ENCODE results near the gene UBE2E1.

The UBE2E1 gene

DNA sequence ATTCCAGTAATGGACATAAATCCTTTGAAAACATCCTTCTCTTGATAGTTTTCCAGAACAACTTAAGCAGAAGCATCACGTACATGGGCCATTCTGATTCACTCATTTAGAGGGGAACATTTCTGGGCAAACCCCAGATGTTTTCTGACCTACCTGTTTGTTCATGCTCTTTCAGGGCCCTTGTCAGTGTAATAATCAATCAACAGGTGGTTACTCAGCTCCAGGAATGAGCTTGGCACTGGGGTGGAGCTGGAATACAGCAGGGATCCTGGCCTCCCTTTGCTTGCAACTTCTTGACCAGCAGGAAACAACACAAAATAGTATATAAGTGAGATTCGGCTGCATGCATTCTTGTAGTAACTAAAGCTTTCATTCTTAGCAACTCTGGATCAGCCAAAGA, 9.2 kb upstream of the UBE2E1 start:
- no peak for DNase-seq (ENCODE audit: low spot score)

GRCh38 chr3:23797491-23797890, 8.3 kb upstream of the UBE2E1 start:
- no peak for DNase-seq (ENCODE audit: low spot score)

DNA sequence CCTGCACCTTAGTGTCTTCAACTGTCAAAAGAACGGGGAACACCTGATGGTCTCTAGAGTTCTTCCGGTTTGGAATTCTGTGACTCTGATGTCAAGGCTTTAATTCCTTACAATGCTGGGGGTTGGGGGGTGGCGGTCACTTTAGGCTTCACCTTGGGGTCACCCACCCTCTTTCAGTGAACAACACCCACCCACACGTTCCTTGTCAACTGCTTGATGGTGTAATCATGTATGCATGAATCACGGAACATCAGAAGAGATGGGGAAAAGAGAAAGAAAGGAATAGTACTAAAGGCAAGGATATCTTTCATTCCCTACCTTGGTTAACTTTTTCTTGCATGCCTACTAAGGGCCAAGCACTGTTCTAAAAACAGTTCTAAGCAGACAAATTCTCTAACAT, 7.3 kb upstream of the UBE2E1 start:
- no peak for DNase-seq (ENCODE audit: low spot score)

- DNase-seq (ENCODE audit: low spot score), result no peak
Measured at GRCh38 chr3:23798876-23799275, 6.9 kb upstream of the UBE2E1 start.

- DNase-seq (ENCODE audit: low spot score), result no peak
Measured at GRCh38 chr3:23800731-23801130, 5.0 kb upstream of the UBE2E1 start.

DNA sequence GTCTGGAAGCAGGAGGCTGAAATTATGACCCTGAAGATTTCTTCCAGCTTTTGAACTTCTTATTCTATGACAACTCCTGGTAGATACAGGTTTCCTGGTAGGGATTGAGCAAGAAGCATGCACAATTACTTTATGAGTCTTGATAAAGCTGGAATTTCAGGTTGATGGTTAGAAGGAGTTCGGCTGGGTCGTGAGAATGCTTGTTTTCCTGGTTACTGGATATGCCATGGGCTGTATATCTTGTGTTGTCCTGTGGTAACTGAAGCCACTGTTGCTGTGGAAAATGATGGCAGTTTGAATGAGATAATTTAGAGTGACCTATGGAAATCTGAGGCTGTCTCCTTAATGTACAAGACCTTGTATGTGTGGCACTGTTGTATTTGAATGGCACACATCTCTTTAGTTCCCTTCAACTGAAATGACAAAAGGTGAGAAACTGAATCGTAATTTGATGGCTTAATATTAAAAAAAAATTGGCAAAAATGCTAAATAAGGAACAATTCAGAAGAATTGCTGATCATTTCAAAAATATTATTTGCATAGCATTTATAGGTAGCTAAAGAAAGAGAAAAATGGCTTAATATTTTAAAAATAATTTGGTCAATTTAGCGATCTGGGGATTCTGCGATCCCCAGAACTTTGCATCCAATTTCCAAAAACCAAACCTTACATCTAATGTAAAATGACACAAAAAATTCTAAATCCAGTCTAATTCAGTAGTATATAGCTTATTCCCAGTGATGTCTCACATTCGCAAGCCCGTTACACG, 1.1 kb upstream of the UBE2E1 start:
- DNase-seq (ENCODE audit: low spot score), result no peak

GRCh38 chr3:23805210-23805632, 534 bp upstream of the UBE2E1 start:
- DNase-seq (ENCODE audit: low spot score), result no peak

DNA sequence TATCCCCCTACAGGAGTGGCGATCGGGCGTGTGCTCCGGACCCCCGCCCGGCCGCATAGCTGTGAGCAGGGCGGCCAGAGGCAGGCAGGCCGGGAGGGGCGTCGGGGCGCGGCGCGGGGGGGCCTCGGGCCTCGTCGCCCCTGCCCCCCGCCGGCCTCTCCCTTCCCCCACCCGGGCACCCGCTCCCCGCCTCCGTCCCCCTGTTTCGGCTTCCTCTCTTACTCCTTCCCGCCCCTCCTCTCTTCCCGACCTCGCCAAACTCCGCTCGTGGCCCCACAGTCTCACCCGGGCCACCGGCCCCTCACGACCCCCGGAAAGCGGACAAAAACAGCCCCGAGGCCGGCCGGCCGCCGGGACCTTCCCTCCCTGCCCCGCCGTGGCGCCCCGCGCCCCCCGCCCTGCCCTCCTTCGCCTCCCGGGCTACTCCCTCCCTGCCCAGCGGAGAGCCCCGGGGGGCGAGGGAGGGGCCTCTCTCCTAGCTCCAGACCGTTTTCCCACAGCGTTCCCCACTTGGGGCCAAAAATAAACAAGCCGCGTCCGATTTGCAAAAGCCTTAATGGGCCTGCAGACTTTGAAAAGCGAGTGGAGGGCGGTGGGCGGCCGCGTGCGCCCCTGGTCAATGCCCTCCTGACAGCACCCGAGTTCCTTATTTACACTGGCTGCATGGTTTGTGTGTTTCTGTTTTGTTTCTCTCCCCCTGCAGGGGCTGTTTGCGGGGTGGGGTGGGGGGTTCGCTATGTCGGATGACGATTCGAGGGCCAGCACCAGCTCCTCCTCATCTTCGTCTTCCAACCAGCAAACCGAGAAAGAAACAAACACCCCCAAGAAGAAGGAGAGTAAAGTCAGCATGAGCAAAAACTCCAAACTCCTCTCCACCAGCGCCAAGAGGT, 1.0 kb downstream of the UBE2E1 start:
- DNase-seq (ENCODE audit: low spot score), result peak; percentile 52

DNA sequence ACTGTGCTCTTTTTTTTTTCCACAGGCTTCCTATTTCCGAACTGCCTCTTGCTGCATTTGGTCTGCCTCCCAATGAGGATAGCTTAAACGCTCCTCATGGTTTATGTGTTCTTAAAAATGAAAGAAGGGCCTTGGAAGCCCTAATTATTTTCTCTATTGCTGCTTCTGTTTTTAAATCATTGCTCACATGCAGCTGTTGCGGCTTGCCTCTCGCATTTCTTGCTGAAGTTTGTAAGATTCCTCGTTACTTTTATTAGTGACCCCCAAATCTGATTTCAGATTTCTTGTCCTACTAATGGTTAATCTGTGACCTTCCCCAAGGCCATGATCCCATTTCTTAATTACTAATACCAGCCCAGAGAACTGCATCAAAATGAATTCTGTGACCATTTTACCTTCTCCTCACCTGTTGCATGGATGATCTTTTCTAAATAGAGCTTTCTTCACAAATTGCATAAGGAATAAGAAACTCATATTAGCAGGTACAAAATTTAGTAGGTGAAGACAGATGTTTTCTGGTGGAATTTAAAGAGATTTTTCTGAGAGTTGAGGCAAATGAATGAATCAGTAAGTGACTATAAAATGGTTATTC, 1.8 kb downstream of the UBE2E1 start:
- no peak for DNase-seq (ENCODE audit: low spot score)

GRCh38 chr3:23808525-23808924, 2.8 kb downstream of the UBE2E1 start:
- no peak for DNase-seq (ENCODE audit: low spot score)

GRCh38 chr3:23809294-23809693, 3.5 kb downstream of the UBE2E1 start:
- DNase-seq (ENCODE audit: low spot score), result peak; percentile 12

DNA sequence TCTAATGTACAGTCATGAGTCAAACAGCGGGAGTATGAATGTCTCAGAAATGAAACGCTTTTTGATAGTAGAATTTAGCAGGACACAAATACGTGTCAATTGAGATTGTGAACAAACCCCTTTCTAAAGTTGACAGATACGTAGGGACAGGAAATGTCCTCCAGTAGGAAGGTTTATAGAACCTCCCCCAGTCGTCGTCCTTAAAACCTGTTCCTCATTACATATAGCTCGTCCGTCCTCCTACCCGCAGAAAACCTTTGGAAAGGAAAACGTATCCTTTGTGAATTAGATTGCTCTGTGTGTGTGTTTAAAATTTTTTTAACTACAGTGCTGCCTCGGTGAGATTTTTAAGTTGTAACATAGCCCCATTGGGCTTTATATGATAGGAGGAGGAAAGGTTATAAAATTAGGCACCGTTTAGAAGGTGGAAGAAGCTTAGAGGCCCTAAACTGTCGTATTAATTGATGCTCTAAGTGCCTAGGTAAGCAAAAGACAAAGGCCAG, 4.1 kb downstream of the UBE2E1 start:
- DNase-seq (ENCODE audit: low spot score), result no peak

DNA sequence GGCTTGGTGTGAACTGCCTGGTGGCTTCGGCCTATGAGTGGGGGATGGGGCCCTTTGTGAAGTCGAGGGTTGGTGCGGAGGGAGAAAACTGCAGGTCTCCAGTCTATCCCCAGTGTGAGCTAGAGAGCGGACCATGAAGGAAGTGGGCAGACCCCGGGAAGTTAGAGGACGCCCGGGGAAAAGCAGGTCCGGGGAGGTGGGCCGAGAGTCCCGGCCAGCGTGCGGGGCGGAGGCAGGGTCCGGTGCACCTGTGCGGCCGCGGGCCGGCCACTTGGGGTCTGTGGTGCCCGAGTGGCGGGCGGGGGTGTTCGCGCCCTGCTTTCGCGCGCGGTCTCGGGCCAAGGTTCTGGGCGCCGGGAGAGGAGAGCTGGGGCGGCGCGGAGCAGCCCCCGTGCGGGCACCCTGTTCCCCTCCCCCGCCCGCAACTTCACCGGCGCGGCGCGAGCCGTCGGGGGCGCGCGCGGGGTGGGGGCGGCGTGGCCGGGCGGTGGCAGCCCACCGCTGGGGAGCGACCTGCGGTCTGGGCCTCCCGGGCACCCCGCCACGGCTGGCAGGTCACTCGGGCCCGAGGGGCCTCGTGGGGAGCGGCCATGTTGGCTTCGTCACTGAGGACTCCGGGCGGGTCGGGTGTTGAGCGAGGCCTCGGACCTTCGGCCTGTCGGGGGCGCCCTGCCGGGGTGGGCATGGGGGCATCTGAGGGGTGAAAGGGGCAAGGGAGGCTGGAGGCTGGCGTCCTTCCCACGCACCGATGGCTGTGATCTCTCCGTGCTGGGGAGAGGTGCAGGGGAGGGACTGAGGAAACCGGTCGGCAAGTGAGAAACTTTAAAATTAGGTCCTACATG, 4.8 kb downstream of the UBE2E1 start:
- peak; percentile 54 for DNase-seq (ENCODE audit: low spot score)

DNA sequence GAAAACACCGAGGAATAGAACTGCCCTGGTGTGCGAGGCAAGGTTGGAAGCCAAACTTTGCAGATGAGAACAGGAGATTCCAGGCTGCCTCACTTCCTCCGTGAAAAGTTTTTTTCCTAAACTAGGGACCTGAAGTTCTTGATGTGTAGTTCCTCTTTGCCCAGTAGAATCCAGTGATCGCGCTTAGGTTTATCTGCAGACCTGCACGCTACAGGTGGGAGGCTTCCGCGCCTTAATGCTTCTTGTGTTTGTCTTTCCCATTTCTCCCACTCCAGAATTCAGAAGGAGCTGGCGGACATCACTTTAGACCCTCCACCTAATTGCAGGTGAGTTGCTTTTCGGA, 5.4 kb downstream of the UBE2E1 start:
- DNase-seq (ENCODE audit: low spot score), result no peak

DNA sequence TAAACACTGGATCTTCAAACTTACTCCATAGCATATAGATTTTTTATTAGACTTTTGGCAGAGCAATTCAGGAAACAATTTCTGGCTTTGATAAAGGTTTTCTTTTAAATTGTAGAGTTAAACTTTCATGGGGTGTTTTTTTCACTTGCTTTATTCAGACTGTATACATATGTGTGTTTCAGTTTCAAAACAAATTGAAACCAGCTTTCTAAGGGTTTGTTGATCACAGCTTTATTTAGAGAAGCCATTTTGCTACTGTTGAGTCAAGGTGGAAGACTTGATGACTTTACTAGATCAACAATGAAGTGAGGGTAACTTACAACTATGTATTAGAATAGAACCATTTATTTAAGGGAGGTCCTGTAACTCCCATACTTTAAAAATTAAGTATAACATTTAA, 6.2 kb downstream of the UBE2E1 start:
- DNase-seq (ENCODE audit: low spot score), result no peak

DNA sequence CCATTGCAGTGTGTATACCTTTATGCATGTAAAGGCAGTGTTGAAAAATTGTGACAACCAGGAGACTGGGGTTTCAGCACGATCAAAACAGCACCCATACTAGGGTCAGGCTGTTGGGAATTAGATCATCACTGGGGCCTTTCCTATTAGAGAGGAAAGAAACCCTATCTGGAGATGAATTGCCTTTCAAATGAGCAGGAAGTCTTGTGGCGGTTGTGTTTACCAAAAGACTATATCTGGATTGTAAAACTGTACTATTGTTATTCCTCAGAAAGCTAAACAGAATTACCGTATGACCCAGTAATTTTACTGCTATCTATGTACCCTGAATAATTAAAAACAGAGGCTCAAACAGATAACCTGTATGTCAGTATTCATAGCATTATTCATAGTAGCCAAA, 10.1 kb downstream of the UBE2E1 start:
- no peak for DNase-seq (ENCODE audit: low spot score)

DNA sequence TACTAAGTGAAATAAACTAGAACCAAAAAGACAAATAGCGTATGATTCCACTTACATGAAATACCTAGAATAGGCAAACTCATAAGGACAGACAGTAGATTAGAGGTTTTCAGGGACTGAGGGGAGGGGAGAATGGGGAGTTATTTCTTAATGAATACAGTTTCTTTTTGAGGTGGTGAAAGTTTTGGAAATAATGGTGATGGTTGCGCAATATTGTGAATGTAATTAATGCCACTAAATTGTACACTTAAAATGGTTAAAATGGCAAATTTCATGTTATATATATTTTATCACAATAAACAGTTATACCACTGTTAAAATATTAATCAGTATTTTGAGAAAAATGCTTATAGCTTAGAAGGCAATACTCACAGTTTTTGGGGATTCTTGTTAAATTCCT, 11.0 kb downstream of the UBE2E1 start:
- no peak for DNase-seq (ENCODE audit: low spot score)

GRCh38 chr3:23817508-23818223, 11.9 kb downstream of the UBE2E1 start:
- no peak for DNase-seq (ENCODE audit: low spot score)

DNA sequence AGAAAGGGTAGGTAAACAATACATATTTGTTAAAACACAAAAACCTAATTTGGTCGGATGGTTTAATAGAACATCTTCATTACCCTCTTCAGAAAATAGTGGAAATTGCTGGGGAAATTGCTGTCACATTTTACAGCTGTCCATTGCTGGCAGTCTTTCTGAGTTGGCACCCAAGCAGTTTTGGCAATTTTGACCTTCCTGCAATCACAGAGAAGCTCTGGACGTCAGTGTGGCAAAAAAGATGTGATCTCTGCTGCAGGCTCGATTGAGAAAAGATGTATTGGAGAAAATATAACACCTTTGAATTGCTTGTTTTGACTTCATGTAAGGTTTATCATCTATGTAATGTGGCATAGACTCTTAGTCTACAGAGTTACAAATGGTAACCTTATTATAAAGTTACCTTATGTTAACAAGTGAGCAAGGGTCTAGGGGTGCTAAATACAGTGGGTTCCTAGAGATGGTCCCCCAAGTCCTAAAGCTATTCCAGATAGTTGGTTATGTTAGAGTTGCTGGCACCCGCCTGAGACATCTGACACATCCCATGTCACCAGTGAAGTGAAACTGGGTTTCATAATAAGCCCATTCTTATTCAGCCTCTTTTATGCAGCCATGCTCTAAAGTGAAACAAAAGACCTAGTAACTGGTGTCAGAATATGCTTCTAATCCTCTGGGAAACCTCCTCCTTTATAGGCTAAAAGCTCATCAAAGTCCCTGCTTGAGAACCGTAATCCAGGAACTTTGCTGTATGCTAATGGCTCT, 14.0 kb downstream of the UBE2E1 start:
- DNase-seq (ENCODE audit: low spot score), result peak; percentile 90

- DNase-seq (ENCODE audit: low spot score), result no peak
Measured at GRCh38 chr3:23820888-23821287, 15.1 kb downstream of the UBE2E1 start.

Measured in globus pallidus (tissue), 1 donor.